B cell (primary cell): Measurements from ENCODE around the gene HTR6. TPM values are rescaled to one million over a fixed set of nuclear protein-coding genes. Genes with fewer than 3 reads are reported as not detected.

ENCODE experiments used
- ATAC-seq: fragments of 200-7000 bp; cut with Tn5 transposase; one replicate; pipeline ENCODE4 v1.10.0; 2021; ENCODE audit warnings: low read depth, mild to moderate bottlenecking, moderate number of reproducible peaks, moderate library complexity
- CTCF ChIA-PET: fragments of 350-600 bp; sonication (Branson Sonifier 250); formaldehyde crosslinking; loops from one replicate; lab custom pipeline; 2021; ENCODE audit warnings: antibody characterized with exemption, inconsistent platforms; lab: Charles Lee
- POLR2A ChIA-PET: fragments of 350-600 bp; sonication (Branson Sonifier 250); formaldehyde crosslinking; loops from one replicate; lab custom pipeline; 2021; ENCODE audit warnings: antibody characterized with exemption; lab: Charles Lee
- DNase-seq: peaks from one replicate; pipeline ENCODE4 v3.0.0; 2013
- H2AFZ ChIP-seq: 2 replicates; pipeline ENCODE4 v1.6.1; 2012; ENCODE audit warnings: mild to moderate bottlenecking, low read depth, low read length; ENCODE audit not compliant: insufficient read depth, poor library complexity, severe bottlenecking
- H3K27ac ChIP-seq, 2 donors: 1 replicate in 1 of 2; 2 replicates in 1 of 2; pipeline ENCODE4 v1.5.1; 2012 to 2013; ENCODE audit warnings: low read length in 2 of 2, mild to moderate bottlenecking in 2 of 2, moderate library complexity in 1 of 2
- H3K27me3 ChIP-seq, 4 experiments: fragments of 200-600 bp in 1 of 4; sonication (generic) in 1 of 4; replicated peaks in 1 of 4; 1 replicate in 2 of 4; 2 replicates in 2 of 4; pipeline versions ENCODE4 v1.6.1 to v1.7.0; 2013 to 2016; ENCODE audit warnings: low read length in 3 of 4, mild to moderate bottlenecking in 2 of 4, mixed read lengths in 1 of 4, moderate library complexity in 1 of 4; ENCODE audit not compliant: insufficient read depth in 4 of 4, control insufficient read depth in 3 of 4; ENCODE audit errors: control extremely low read depth in 1 of 4
- H3K36me3 ChIP-seq, 2 experiments: replicated peaks in 1 of 2; 1 replicate in 1 of 2; 2 replicates in 1 of 2; pipeline versions ENCODE4 v1.6.1 to v1.7.1; 2013; ENCODE audit warnings: low read length in 1 of 2; ENCODE audit not compliant: insufficient read depth in 2 of 2, control insufficient read depth in 1 of 2; ENCODE audit errors: control extremely low read depth in 1 of 2, extremely low read depth in 1 of 2
- H3K4me1 ChIP-seq, 2 donors: fragments of 200-600 bp in 1 of 2; sonication (generic) in 1 of 2; 1 replicate in 1 of 2; 2 replicates in 1 of 2; pipeline versions ENCODE4 v1.5.1 to v1.6.1; 2013 to 2017; ENCODE audit warnings: low read length in 2 of 2; ENCODE audit not compliant: control insufficient read depth in 2 of 2, insufficient read depth in 2 of 2
- H3K4me2 ChIP-seq: replicated peaks from 2 replicates; pipeline ENCODE3; 2012; ENCODE audit warnings: mild to moderate bottlenecking, low read depth, low read length; ENCODE audit not compliant: poor library complexity, severe bottlenecking
- H3K4me3 ChIP-seq, 5 experiments: fragments of 200-600 bp in 1 of 5; sonication (generic) in 1 of 5; 1 replicate in 3 of 5; 2 replicates in 2 of 5; pipeline versions ENCODE4 v1.5.1 to v1.7.0; 2011 to 2016; ENCODE audit warnings: low read length in 4 of 5, mild to moderate bottlenecking in 4 of 5, low read depth in 2 of 5, control low read depth in 1 of 5, moderate library complexity in 1 of 5; ENCODE audit not compliant: insufficient read depth in 1 of 5; ENCODE audit errors: control extremely low read depth in 1 of 5, extremely low read depth in 1 of 5
- H3K79me2 ChIP-seq: fragments of 200-600 bp; sonication (generic); one replicate; pipeline ENCODE4 v1.6.0; 2016; ENCODE audit warnings: low read length; ENCODE audit not compliant: control insufficient read depth, insufficient read depth
- H3K9ac ChIP-seq: fragments of 200-600 bp; sonication (generic); 2 replicates; pipeline ENCODE4 v1.6.1; 2017; ENCODE audit warnings: mild to moderate bottlenecking, low read length, moderate library complexity
- H3K9me3 ChIP-seq, 3 donors: one replicate each; pipeline versions ENCODE4 v1.6.1 to v1.7.1; 2013; ENCODE audit warnings: low read length in 2 of 3; ENCODE audit not compliant: control insufficient read depth in 2 of 3, insufficient read depth in 1 of 3; ENCODE audit errors: control extremely low read depth in 1 of 3
- H4K20me1 ChIP-seq: 2 replicates; pipeline ENCODE4 v1.6.0; 2012; ENCODE audit warnings: mild to moderate bottlenecking, low read length; ENCODE audit not compliant: insufficient read depth, control insufficient read depth, poor library complexity, severe bottlenecking
- H3K27ac Mint-ChIP-seq: one replicate; pipeline ENCODE4 v1.8.0; 2021; ENCODE audit warnings: mixed read lengths
- H3K27me3 Mint-ChIP-seq: one replicate; pipeline ENCODE4 v1.8.0; 2021; ENCODE audit warnings: mixed read lengths
- H3K4me1 Mint-ChIP-seq: one replicate; pipeline ENCODE4 v1.8.0; 2021; ENCODE audit warnings: mixed read lengths
- H3K4me3 Mint-ChIP-seq: one replicate; pipeline ENCODE4 v1.8.0; 2021; ENCODE audit warnings: mixed read lengths
- H3K9me3 Mint-ChIP-seq: one replicate; pipeline ENCODE4 v1.8.0; 2022; ENCODE audit warnings: mixed read lengths; ENCODE audit not compliant: insufficient read depth
- EZH2 ChIP-seq: IDR thresholded peaks from 2 replicates; pipeline ENCODE4 v1.6.1; 2012; ENCODE audit warnings: borderline replicate concordance, low read depth, mild to moderate bottlenecking, moderate library complexity, low read length; ENCODE audit not compliant: insufficient read depth, poor library complexity, severe bottlenecking
- WGBS: methylation state at CpG from one replicate; pipeline ENCODE4 v1.1.5; 2013; ENCODE audit warnings: missing lambda C conversion rate; ENCODE audit not compliant: insufficient coverage; 5-methylcytosine and 5-hydroxymethylcytosine counted together
- intact Hi-C: fragments of 100-400 bp; cut with micrococcal nuclease; formaldehyde crosslinking; loops from one replicate; pipeline ENCODE4 v1.10.0; 2022
- polyA plus RNA-seq: library from polyadenylated mRNA; depleted of rRNA; stranded (reverse); fragments of >200 nt; gene quantifications from 2 replicates; pipeline ENCODE4 v1.2.3, GENCODE V29; 2012
- total RNA-seq, 2 donors: library from RNA; stranded (reverse); fragments of 120-200 nt in 1 of 2; gene quantifications; 1 replicate in 1 of 2; 2 replicates in 1 of 2; pipeline versions ENCODE4 v1.2.3 to v1.2.4, GENCODE V29; 2013 to 2022
- TF ChIP-seq, protein P1 (sequence below): fragments of 200-600 bp; IDR thresholded peaks from one replicate; pipeline ENCODE4 v1.8.0; 2022; ENCODE audit warnings: antibody characterized with exemption, mild to moderate bottlenecking

HTR6 gene
- total and polyA plus RNA-seq, 2 donors (not counting 1 experiment from before 2014, with no cell fraction given): not detected

DNA sequence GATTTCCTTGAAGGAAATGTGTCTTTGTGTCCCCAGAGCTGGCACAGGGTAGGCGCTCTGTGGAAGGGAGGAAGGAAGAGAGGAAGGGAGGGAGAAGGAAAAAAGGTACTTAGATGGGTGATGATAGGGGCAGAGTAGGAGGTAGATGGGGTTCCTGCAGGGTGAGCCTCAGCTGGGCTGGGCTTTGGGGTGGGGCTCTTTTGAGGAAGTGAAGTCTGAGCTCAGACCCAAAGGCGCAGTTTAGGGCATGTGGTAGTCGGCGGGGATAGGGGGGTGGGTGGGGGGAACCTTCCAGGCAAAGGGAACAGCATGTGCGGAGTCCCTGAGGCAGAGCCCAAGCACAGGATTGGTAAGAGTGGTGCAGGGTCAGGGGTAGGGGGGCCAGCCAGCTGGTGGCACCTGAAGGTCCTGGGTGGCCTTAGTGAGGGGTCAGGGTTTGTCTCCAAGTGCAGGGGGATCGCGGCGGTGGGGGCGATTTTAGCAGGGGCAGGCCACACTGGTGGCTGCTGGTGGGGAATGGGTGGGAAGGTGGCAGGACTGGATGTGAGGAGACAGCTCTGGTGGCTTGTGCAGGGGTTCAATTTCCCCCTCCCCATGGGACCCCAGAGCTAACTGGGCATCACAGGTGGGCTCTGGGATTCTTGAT lies 8.4 kb upstream of the HTR6 start:
- Mint-ChIP-seq H3K9me3 (no peaks in the 10 kb centered on the region), H3K4me1 (peaks cover 4% of the 10 kb centered on the region), H3K27ac (no peak overlapping the region), H3K4me3 (no peak overlapping the region), H3K27me3 (peaks cover 26% of the 10 kb centered on the region)
- Histone ChIP-seq H3K27ac (no peak overlapping the region), H3K4me1 (peaks cover 4 to 11% of the 10 kb centered on the region in 2 donors), H3K9me3 (peaks cover 0 to 5% (median 0%) of the 10 kb centered on the region in 3 donors), H3K9ac (no peak overlapping the region), H3K4me2 (no peak overlapping the region), H3K79me2 (no peaks in the 10 kb centered on the region), H3K36me3 (no peaks in the 10 kb centered on the region), H3K27me3 (peaks cover 0 to 5% (median 0%) of the 10 kb centered on the region in 4 experiments), H2AFZ (no peak overlapping the region), H4K20me1 (no peaks in the 10 kb centered on the region), H3K4me3 (no peak overlapping the region)
- TF ChIP-seq, protein P1, sequence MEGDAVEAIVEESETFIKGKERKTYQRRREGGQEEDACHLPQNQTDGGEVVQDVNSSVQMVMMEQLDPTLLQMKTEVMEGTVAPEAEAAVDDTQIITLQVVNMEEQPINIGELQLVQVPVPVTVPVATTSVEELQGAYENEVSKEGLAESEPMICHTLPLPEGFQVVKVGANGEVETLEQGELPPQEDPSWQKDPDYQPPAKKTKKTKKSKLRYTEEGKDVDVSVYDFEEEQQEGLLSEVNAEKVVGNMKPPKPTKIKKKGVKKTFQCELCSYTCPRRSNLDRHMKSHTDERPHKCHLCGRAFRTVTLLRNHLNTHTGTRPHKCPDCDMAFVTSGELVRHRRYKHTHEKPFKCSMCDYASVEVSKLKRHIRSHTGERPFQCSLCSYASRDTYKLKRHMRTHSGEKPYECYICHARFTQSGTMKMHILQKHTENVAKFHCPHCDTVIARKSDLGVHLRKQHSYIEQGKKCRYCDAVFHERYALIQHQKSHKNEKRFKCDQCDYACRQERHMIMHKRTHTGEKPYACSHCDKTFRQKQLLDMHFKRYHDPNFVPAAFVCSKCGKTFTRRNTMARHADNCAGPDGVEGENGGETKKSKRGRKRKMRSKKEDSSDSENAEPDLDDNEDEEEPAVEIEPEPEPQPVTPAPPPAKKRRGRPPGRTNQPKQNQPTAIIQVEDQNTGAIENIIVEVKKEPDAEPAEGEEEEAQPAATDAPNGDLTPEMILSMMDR: no peak
- no peak for TF ChIP-seq EZH2
- DNase-seq (no peak), ATAC-seq (no peak)
- CTCF ChIA-PET: interaction anchor here (1.1 kb wide), 1 partner anchor 312 kb away, joined by 4 read pairs; no protein-coding TSS in a partner anchor
- POLR2A ChIA-PET: no interaction called here
- 90% methylated on average over 8 of the region's 9 CpGs for WGBS
- intact Hi-C loops: no loop called here

DNA sequence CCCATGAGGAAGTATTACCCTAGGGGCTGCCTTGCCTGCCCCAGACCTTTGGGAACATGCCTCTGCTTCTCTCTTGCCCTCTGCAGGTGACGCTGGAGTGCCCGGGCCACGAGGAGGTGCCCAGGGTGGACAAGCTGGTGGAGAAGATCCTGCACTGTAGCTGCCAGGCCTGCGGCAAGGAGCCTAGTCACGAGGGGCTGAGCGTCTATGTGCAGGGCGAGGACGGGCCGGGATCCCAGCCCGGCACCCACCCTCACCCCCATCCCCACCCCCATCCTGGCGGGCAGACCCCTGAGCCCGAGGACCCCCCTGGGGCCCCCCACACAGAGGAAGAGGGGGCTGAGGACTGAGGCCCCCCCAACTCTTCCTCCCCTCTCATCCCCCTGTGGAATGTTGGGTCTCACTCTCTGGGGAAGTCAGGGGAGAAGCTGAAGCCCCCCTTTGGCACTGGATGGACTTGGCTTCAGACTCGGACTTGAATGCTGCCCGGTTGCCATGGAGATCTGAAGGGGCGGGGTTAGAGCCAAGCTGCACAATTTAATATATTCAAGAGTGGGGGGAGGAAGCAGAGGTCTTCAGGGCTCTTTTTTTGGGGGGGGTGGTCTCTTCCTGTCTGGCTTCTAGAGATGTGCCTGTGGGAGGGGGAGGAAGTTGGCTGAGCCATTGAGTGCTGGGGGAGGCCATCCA lies 7.8 kb upstream of the HTR6 start:
- Histone ChIP-seq H3K9me3 (peaks cover 0 to 5% (median 0%) of the 10 kb centered on the region in 3 donors), H3K4me1 (peaks cover 4 to 15% of the 10 kb centered on the region in 2 donors), H3K4me3 (no peak overlapping the region), H3K9ac (no peak overlapping the region), H3K27me3 (peaks cover 0 to 9% (median 0%) of the 10 kb centered on the region in 4 experiments), H3K79me2 (no peaks in the 10 kb centered on the region), H2AFZ (no peak overlapping the region), H3K27ac (no peak overlapping the region), H3K36me3 (no peaks in the 10 kb centered on the region), H3K4me2 (no peak overlapping the region), H4K20me1 (no peaks in the 10 kb centered on the region)
- Mint-ChIP-seq H3K9me3 (no peaks in the 10 kb centered on the region), H3K4me1 (peaks cover 4% of the 10 kb centered on the region), H3K27ac (no peak overlapping the region), H3K4me3 (no peak overlapping the region), H3K27me3 (peaks cover 29% of the 10 kb centered on the region)
- ATAC-seq (no peak), DNase-seq (no peak)
- ChIA-PET POLR2A (interaction anchor here (0.7 kb wide), 1 partner anchor 740 kb away, joined by 5 read pairs; no protein-coding TSS in a partner anchor), CTCF (interaction anchor here (1.1 kb wide), 1 partner anchor 313 kb away, joined by 4 read pairs; no protein-coding TSS in a partner anchor)
- intact Hi-C loops: no loop called here
- TF ChIP-seq EZH2: no peak
- TF ChIP-seq, protein P1: no peak
- 89% methylated on average over 6 of the region's 15 CpGs for WGBS
